NCI-H82 (cell line): Measurements from ENCODE around the gene SNX1.
"Not testable (repeated sequence)": the region's sequence is repeated elsewhere in the genome, so short reads cannot be mapped to it uniquely, and the experiment has no call there.

ENCODE experiments used
- DNase-seq: peaks from one replicate; lab custom pipeline; 2025; lab: John Stamatoyannopoulos, UW

Gene SNX1

DNA sequence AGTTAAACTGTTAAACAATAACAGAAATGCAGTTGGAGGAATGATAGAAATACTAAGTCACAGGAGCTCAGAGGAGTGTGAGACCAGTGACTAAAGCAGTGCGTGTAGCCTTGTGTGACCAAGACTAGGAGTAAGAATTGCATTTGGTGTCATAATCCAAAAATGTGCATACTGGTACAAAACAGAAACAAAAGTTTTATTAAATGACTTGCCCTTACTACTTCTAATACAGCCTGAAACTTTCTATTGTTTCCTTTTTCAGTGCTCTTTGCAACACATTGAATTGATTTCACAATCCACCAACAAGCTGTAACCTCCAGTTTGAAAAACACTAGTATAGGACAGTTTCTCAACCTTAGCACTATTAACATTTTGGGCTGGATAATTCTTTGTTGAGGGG, 17.1 kb downstream of the SNX1 start:
- no peak for DNase-seq

- no peak for DNase-seq
These were observed 22.1 kb downstream of the SNX1 start for GRCh38 chr15:64117759-64118487.

GRCh38 chr15:64120322-64120721, 24.5 kb downstream of the SNX1 start:
- not testable (repeated sequence) for DNase-seq

DNA sequence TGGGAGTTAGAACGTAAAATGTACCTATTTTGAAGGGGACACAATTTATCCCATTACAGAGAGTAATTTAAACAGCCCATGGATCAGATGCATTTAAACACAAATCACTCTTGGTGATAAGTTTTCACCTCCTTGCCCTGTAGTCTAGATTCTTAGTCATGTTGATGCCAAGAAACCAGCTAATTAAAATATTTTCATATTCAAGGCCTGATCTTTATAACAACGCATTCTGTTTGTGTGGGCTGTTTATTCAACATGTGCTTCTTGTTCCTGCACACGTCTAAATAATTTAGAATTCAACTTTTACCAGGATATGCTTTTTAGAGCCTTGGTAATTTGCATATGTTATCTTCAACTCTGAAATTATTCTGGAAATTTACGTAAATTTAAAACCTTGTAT, 25.8 kb downstream of the SNX1 start:
- DNase-seq: no peak

GRCh38 chr15:64122444-64122843, 26.7 kb downstream of the SNX1 start:
- DNase-seq: no peak

DNA sequence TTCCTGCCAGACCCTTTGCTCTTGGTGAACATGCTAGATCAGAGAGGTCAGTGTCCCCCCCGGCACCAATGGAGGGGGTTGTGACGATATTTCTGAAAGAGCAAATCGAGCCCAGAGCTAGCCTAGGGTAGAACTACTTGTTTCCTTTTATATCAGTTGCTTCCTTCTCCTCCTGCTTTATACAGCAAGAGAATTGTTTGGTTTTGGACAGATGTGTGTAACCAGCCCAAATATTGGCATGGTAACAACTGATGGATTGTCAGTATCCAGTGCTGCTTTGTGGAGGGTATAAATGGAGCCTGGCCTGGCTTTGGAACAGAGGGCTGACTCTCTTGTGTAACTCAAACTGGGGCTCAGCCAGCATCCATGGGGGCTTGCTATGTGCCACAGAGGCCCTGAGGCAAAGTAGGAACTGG, 27.2 kb downstream of the SNX1 start:
- DNase-seq: no peak

DNA sequence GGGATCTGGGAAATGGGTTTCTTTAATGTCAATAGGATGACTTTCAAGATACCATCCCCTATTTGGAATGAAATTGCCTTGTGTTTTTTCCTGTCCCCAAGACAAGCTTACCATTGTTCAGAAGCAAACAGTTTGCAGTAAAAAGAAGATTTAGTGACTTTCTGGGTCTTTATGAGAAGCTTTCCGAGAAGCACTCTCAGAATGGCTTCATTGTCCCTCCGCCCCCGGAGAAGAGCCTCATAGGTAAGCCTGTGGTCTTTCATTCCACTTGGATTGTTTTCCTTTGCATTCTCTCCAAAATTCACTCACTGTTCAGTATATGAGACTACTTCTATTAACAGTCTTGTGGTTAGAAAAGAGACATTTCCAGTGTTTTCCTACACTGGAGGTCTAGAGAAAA, 30.2 kb downstream of the SNX1 start:
- no peak for DNase-seq

DNA sequence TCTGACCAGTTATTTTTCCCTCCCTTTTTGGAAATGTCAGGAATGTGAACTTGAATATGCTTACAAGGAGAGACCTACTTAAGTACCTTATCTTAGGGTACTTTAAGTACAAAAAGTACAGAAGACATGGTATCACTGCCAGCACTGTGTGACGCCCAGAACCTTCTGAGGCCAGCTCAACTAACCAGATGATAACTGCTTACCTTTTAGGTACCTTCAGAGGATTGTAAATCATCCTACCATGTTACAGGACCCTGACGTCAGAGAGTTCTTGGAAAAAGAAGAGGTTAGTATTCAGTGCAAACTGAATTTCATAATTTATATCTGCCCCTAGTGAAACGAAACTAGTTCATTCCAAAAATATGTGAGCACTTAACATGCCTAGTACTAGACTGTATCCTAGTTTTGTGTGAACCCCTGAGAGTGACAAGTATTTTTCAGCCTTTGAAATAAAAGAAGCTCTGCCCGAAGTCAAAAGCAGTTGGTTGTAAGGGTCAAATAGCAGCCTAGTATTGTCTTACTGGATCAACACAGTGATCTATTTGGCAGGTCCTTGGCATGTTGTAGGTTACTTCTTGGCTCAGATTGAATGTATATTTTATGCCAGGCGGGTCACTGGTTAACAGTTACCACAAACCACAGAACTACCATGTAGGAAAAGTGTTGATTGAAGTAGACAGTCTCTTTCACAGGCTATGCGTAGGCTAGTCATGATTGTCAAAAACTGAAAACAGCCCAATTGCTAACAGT, 31.9 kb downstream of the SNX1 start:
- DNase-seq: no peak

DNA sequence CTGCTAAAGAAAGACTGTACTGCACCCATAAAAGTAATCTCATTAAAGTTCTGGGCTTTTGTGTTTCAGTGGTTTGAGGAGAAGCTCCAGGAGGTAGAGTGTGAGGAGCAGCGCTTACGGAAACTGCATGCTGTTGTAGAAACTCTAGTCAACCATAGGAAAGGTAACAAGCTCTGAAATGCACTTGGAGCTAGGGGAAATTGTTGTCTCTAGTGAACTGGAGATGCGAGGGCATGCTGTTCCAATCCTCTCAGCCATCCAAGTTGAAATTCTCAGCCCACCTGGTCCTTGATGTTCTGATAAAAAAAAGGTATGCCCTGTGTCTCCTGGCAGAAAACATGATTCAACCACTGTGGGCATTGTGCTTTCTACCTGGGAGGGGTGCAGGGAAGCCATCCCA, 34.4 kb downstream of the SNX1 start:
- DNase-seq: no peak

DNA sequence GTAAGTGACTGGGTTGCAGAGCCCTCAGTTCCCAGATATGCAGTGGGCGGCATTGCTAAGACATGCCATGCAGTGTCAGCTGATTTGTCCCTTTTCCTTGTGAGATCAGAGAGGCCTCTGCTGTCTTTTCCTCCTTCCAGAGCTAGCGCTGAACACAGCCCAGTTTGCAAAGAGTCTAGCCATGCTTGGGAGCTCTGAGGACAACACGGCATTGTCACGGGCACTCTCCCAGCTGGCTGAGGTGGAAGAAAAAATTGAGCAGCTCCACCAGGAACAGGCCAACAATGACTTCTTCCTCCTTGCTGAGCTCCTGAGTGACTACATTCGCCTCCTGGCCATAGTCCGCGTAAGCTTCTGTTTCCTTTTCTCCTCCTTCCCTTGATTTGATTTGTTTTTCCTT, 35.8 kb downstream of the SNX1 start:
- DNase-seq: no peak

GRCh38 chr15:64132217-64132616, 36.4 kb downstream of the SNX1 start:
- no peak for DNase-seq

DNA sequence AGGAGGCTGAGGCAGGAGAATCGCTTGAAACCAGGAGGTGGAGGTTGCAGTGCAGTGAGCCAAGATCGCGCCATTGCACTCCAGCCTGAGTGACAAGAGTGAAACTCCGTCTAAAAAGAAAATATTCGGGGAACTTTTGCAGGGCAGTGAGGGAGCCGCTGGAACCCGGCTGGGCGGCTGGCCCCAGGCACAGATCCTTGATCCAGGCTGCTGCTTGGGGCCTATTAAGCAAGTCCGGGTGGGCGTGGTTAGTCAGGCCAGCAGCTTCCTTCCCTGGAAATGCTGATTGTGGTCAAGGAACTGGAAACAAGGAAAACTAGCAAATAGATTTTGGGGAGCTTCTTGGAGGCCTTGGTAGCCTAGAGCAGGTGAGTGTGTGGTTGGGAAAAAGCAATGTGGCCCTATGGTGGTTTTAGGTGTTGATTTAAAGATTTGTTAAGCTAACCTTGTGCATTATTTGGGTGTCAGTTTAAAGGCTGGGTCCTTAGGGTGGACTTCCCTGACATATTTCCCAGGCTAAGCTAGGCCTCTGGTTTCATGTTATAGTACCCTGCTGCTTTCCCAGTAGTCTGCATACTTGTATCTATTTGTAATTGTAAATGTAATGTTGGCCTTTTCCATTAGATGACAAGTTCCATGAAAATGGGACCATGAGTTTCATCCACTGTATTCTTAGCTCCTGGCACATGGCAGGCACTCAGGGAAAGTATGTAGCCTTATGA, 38.0 kb downstream of the SNX1 start:
- DNase-seq: no peak

- DNase-seq: no peak
These were observed 38.6 kb downstream of the SNX1 start for GRCh38 chr15:64134345-64134829.

DNA sequence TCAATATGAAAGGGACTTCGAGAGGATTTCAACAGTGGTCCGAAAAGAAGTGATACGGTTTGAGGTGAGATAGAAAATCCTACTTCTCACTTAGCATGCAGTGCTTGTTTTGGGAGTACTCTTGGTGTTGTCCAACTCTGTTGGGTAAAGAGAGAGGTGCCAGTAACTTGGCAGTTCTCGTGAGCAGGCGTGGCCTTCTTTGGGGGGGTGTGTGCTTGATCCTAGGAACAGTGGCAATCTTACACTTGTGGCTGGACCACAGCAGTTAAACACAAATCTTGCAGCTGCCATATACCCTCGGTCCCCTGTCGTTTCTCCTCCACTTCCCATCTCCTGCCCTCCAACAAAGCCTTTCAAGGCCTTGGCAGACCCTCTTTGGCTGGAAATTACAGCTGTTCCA, 40.6 kb downstream of the SNX1 start:
- DNase-seq: no peak

- DNase-seq: no peak
These were observed 41.5 kb downstream of the SNX1 start for GRCh38 chr15:64137226-64137833.

GRCh38 chr15:64138331-64138941, 42.7 kb downstream of the SNX1 start:
- DNase-seq: no peak

DNA sequence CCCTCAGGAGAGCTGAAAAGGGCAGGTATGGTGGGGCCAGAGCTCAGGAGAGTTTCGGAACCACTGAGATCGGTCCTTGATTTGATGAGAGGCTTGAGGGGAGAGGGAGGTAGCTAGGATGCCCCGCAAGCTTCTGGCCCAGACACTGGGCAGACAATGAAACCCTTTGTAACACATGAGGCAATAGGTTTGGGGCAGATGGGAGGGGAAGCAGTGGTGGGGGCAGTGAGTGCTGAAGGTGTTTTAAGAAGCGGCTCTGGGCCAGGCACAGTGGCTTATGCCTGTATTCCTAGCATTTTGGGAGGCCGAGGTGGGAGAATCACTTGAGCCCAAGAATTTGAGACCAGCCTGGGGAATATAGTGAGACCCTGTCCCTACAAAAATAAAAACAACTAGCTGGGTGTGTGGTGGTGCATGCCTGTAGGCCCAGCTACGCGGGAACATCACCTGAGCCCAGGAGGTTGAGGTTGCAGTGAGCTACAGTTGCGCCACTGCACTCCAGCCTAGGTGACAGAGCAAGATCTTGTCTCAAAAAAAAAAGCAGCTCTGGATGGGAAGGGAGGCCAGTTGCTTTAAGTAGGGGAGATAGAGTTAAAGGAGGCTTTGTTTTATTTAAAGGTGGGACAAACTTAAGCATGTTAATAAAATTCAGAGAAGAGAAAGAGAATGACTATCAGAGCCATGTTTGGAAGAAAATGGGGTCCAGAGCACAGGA, 46.2 kb downstream of the SNX1 start:
- no peak for DNase-seq

- DNase-seq: no peak
These were observed 47.5 kb downstream of the SNX1 start for GRCh38 chr15:64143276-64143675.

GRCh38 chr15:64144192-64144564, 48.4 kb downstream of the SNX1 start:
- DNase-seq: no peak

- no peak for DNase-seq
These were observed 48.9 kb downstream of the SNX1 start for GRCh38 chr15:64144565-64145281.

DNA sequence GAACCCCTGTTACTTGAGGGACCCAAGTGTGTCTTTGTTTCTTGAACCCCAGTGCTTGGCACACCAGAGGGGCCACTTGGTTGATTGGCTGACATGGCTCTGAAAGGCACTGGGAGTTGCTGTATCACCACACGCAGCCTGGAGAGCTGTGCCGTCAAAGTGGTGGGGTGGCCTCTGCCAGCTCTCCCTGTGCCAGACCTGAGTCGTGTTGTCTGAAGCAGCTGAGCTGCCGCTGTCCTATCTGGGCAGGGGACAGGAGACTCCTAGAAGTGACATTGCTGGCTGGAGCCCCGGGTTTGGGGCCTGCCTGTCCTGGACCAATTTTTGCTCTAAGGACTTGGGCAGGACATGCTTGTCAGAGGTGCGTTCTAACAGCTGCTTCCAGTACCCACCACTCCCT, 50.3 kb downstream of the SNX1 start:
- DNase-seq: no peak
